Liver (tissue), 9 donors: ENCODE measurements around the gene COL5A1. TPM values are rescaled to one million over a fixed set of nuclear protein-coding genes. Genes with fewer than 3 reads are reported as not detected.

Source experiments
- DNase-seq: peaks from one replicate; pipeline ENCODE4 v3.0.0-alpha.2; 2017; ENCODE audit warnings: low spot score
- H3K27ac ChIP-seq, 2 donors: one replicate each; pipeline ENCODE4 v1.7.0; 2013; ENCODE audit warnings: inconsistent platforms in 2 of 2, low read length in 2 of 2, control low read depth in 1 of 2, low read depth in 1 of 2, mild to moderate bottlenecking in 1 of 2
- H3K27me3 ChIP-seq, 4 donors: one replicate each; pipeline versions ENCODE4 v1.6.1 to v1.7.0; 2013; ENCODE audit warnings: low read length in 3 of 4, inconsistent platforms in 1 of 4, mild to moderate bottlenecking in 1 of 4, moderate library complexity in 1 of 4; ENCODE audit not compliant: control insufficient read depth in 4 of 4, insufficient read depth in 4 of 4
- H3K36me3 ChIP-seq, 4 donors: one replicate each; pipeline versions ENCODE4 v1.6.1 to v1.7.0; 2013; ENCODE audit warnings: low read length in 3 of 4, mild to moderate bottlenecking in 3 of 4, low read depth in 1 of 4, moderate library complexity in 1 of 4; ENCODE audit not compliant: control insufficient read depth in 4 of 4, insufficient read depth in 3 of 4
- H3K4me1 ChIP-seq, 4 donors: one replicate each; pipeline versions ENCODE4 v1.6.1 to v1.7.0; 2013; ENCODE audit warnings: low read length in 3 of 4, mild to moderate bottlenecking in 3 of 4, moderate library complexity in 1 of 4; ENCODE audit not compliant: control insufficient read depth in 4 of 4, insufficient read depth in 4 of 4
- H3K4me3 ChIP-seq, 3 donors: one replicate each; pipeline versions ENCODE4 v1.6.1 to v1.7.0; 2013; ENCODE audit warnings: low read length in 3 of 3, control low read depth in 1 of 3, low read depth in 1 of 3, mild to moderate bottlenecking in 1 of 3
- H3K9ac ChIP-seq, 2 donors: one replicate each; pipeline ENCODE4 v1.7.0; 2013; ENCODE audit warnings: low read length in 2 of 2, mild to moderate bottlenecking in 2 of 2, moderate library complexity in 2 of 2, control low read depth in 1 of 2, low read depth in 1 of 2
- H3K9me3 ChIP-seq, 4 donors: one replicate each; pipeline versions ENCODE4 v1.6.1 to v1.7.0; 2013; ENCODE audit warnings: low read length in 3 of 4; ENCODE audit not compliant: control insufficient read depth in 4 of 4
- EGR1 ChIP-seq, 2 donors: IDR thresholded peaks; 2 replicates each; pipeline ENCODE4 v1.6.1; 2016 to 2018; ENCODE audit warnings: antibody characterized with exemption in 2 of 2, low read depth in 2 of 2
- FOXA1 ChIP-seq: IDR thresholded peaks from 2 replicates; pipeline ENCODE4 v1.6.1; 2016; ENCODE audit warnings: antibody characterized with exemption
- FOXA2 ChIP-seq: IDR thresholded peaks from 2 replicates; pipeline ENCODE4 v1.6.1; 2016; ENCODE audit warnings: antibody characterized with exemption
- GABPA ChIP-seq, 2 donors: IDR thresholded peaks in 1 of 2; conservative IDR thresholded peaks in 1 of 2; 2 replicates each; pipeline ENCODE4 v1.6.1; 2016; ENCODE audit warnings: antibody characterized with exemption in 2 of 2, mild to moderate bottlenecking in 1 of 2, moderate library complexity in 1 of 2
- HNF4A ChIP-seq, 2 donors: conservative IDR thresholded peaks; 2 replicates each; pipeline ENCODE4 v1.6.1; 2016; ENCODE audit warnings: antibody characterized with exemption in 2 of 2, mild to moderate bottlenecking in 2 of 2
- HNF4G ChIP-seq: IDR thresholded peaks from 2 replicates; pipeline ENCODE4 v1.6.1; 2016; ENCODE audit warnings: antibody characterized with exemption
- JUND ChIP-seq, 2 donors: IDR thresholded peaks; 2 replicates each; pipeline ENCODE4 v1.6.1; 2016; ENCODE audit warnings: antibody characterized with exemption in 2 of 2
- NR2F2 ChIP-seq: IDR thresholded peaks from 2 replicates; pipeline ENCODE4 v1.6.1; 2016; ENCODE audit warnings: antibody characterized with exemption
- RAD21 ChIP-seq, 2 donors: IDR thresholded peaks; 2 replicates each; pipeline ENCODE4 v1.6.1; 2016; ENCODE audit warnings: antibody characterized with exemption in 2 of 2, mild to moderate bottlenecking in 2 of 2
- REST ChIP-seq: IDR thresholded peaks from 2 replicates; pipeline ENCODE4 v1.6.1; 2016; ENCODE audit warnings: antibody characterized with exemption, mild to moderate bottlenecking
- RXRA ChIP-seq, 2 donors: IDR thresholded peaks; 2 replicates each; pipeline ENCODE4 v1.6.1; 2017 to 2018; ENCODE audit warnings: antibody characterized with exemption in 2 of 2, mild to moderate bottlenecking in 1 of 2
- SP1 ChIP-seq: IDR thresholded peaks from 2 replicates; pipeline ENCODE4 v1.6.1; 2018; ENCODE audit warnings: antibody characterized with exemption, mild to moderate bottlenecking
- TAF1 ChIP-seq: conservative IDR thresholded peaks from 2 replicates; pipeline ENCODE4 v1.6.1; 2016; ENCODE audit warnings: antibody characterized with exemption, mild to moderate bottlenecking
- YY1 ChIP-seq: IDR thresholded peaks from 2 replicates; pipeline ENCODE4 v1.6.1; 2016; ENCODE audit warnings: antibody characterized with exemption, mild to moderate bottlenecking
- WGBS: extraction: QIAGEN DNeasy Blood & Tissue Kit; methylation state at CpG from one replicate; pipeline ENCODE4 v1.1.7; 2013; 5-methylcytosine and 5-hydroxymethylcytosine counted together
- polyA plus RNA-seq, 2 donors: library from polyadenylated mRNA; stranded (reverse) in 1 of 2; unstranded in 1 of 2; fragments of 200-250 nt in 1 of 2; fragments of >200 nt in 1 of 2; fragmentation: Nextera tagmentation in 1 of 2; extraction: Ambion mirVana in 1 of 2; gene quantifications; one replicate each; pipeline versions ENCODE4 v1.2.1 to v1.2.3, GENCODE V29; 2013 to 2015
- total RNA-seq, 2 donors: library from RNA; depleted of rRNA; stranded (reverse); fragments of >200 nt; gene quantifications; one replicate each; pipeline ENCODE4 v1.2.3, GENCODE V29; 2014
- TF ChIP-seq, protein P1 (sequence below): IDR thresholded peaks from 2 replicates; pipeline ENCODE4 v1.6.1; 2016; ENCODE audit warnings: antibody characterized with exemption
- TF ChIP-seq, protein P2 (sequence below): fragments of 150-350 bp; IDR thresholded peaks from 2 replicates; pipeline ENCODE4 v1.5.1; 2017; ENCODE audit warnings: improper control_type of control experiment, low read depth, low read length; ENCODE audit not compliant: missing input control
- TF ChIP-seq, protein P3 (sequence below): IDR thresholded peaks from 2 replicates; pipeline ENCODE4 v1.6.1; 2016; ENCODE audit warnings: antibody characterized with exemption
- TF ChIP-seq, protein P4 (sequence below): IDR thresholded peaks from 2 replicates; pipeline ENCODE4 v1.6.1; 2016; ENCODE audit warnings: antibody characterized with exemption
- donor health status: healthy.
- donor health status: healthy.
- donor health status: healthy.
- donor health status: healthy.
- donor health status: healthy.

The COL5A1 gene
- total and polyA plus RNA-seq, 4 donors = 0.67 to 15.6 (median 11.2) TPM

- Histone ChIP-seq H3K4me1 (no peaks in the 10 kb centered on the region), H3K4me3 (no peak overlapping the region), H3K27ac (no peak overlapping the region), H3K9ac (no peak overlapping the region), H3K27me3 (no peaks in the 10 kb centered on the region), H3K36me3 (no peaks in the 10 kb centered on the region), H3K9me3 (no peaks in the 10 kb centered on the region)
- TF ChIP-seq RXRA (IDR thresholded peaks at IDR 0.05) (no peak), RAD21 (IDR thresholded peaks at IDR 0.05) (no peak)
- 92% methylated on average over 7 of the region's 7 CpGs for WGBS
- no peak for DNase-seq
Observed at GRCh38 chr9:134823623-134824022, 182.0 kb downstream of the COL5A1 start.

DNA sequence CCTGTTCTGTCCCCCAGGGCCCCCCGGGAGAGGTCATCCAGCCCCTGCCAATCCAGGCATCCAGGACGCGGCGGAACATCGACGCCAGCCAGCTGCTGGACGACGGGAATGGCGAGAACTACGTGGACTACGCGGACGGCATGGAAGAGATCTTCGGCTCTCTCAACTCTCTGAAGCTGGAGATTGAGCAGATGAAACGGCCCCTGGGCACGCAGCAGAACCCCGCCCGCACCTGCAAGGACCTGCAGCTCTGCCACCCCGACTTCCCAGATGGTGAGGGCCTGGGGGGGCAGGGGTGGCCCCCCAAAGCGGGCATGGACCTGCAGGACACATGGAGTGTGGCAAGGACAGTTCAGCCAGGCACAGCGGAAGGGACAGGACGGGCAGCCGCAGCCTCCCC is 183.0 kb downstream of the COL5A1 start:
- no peak for TF ChIP-seq HNF4G
- no peak for TF ChIP-seq YY1
- TF ChIP-seq GABPA (IDR thresholded peaks at IDR 0.05 in 1 of 2, conservative IDR thresholded peaks at IDR 0.05 in 1 of 2) = no peak
- TF ChIP-seq, protein P1, sequence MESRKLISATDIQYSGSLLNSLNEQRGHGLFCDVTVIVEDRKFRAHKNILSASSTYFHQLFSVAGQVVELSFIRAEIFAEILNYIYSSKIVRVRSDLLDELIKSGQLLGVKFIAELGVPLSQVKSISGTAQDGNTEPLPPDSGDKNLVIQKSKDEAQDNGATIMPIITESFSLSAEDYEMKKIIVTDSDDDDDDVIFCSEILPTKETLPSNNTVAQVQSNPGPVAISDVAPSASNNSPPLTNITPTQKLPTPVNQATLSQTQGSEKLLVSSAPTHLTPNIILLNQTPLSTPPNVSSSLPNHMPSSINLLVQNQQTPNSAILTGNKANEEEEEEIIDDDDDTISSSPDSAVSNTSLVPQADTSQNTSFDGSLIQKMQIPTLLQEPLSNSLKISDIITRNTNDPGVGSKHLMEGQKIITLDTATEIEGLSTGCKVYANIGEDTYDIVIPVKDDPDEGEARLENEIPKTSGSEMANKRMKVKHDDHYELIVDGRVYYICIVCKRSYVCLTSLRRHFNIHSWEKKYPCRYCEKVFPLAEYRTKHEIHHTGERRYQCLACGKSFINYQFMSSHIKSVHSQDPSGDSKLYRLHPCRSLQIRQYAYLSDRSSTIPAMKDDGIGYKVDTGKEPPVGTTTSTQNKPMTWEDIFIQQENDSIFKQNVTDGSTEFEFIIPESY = no peak
- TF ChIP-seq, protein P2, sequence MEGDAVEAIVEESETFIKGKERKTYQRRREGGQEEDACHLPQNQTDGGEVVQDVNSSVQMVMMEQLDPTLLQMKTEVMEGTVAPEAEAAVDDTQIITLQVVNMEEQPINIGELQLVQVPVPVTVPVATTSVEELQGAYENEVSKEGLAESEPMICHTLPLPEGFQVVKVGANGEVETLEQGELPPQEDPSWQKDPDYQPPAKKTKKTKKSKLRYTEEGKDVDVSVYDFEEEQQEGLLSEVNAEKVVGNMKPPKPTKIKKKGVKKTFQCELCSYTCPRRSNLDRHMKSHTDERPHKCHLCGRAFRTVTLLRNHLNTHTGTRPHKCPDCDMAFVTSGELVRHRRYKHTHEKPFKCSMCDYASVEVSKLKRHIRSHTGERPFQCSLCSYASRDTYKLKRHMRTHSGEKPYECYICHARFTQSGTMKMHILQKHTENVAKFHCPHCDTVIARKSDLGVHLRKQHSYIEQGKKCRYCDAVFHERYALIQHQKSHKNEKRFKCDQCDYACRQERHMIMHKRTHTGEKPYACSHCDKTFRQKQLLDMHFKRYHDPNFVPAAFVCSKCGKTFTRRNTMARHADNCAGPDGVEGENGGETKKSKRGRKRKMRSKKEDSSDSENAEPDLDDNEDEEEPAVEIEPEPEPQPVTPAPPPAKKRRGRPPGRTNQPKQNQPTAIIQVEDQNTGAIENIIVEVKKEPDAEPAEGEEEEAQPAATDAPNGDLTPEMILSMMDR = no peak
- TF ChIP-seq NR2F2 = no peak
- no peak for TF ChIP-seq EGR1 (IDR thresholded peaks at IDR 0.05; ENCODE audit: low read depth in 2 of 2)
- TF ChIP-seq RAD21 (IDR thresholded peaks at IDR 0.05) = no peak
- no peak for TF ChIP-seq SP1
- TF ChIP-seq RXRA (IDR thresholded peaks at IDR 0.05) = no peak
- TF ChIP-seq TAF1 = no peak
- TF ChIP-seq FOXA1 = no peak
- TF ChIP-seq, protein P3, sequence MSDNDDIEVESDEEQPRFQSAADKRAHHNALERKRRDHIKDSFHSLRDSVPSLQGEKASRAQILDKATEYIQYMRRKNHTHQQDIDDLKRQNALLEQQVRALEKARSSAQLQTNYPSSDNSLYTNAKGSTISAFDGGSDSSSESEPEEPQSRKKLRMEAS = no peak
- no peak for TF ChIP-seq FOXA2
- TF ChIP-seq, protein P4, sequence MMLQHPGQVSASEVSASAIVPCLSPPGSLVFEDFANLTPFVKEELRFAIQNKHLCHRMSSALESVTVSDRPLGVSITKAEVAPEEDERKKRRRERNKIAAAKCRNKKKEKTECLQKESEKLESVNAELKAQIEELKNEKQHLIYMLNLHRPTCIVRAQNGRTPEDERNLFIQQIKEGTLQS = no peak
- no peak for TF ChIP-seq HNF4A (conservative IDR thresholded peaks at IDR 0.05)
- TF ChIP-seq REST = no peak
- no peak for TF ChIP-seq JUND (IDR thresholded peaks at IDR 0.05)
- Histone ChIP-seq H3K4me3 (no peak overlapping the region), H3K27ac (no peak overlapping the region), H3K27me3 (no peaks in the 10 kb centered on the region), H3K9ac (no peak overlapping the region), H3K36me3 (no peaks in the 10 kb centered on the region), H3K4me1 (no peaks in the 10 kb centered on the region), H3K9me3 (no peaks in the 10 kb centered on the region)
- DNase-seq = no peak
- WGBS = 89% methylated on average over 23 of the region's 23 CpGs
